NCI-H128 (cell line): ENCODE results near the gene MYH9.
"Not testable (repeated sequence)": the region's sequence is repeated elsewhere in the genome, so short reads cannot be mapped to it uniquely, and the experiment has no call there.

Experiments used
- DNase-seq: peaks from one replicate; lab custom pipeline; 2025; ENCODE audit not compliant: unreplicated experiment; lab: John Stamatoyannopoulos, UW

Gene MYH9

GRCh38 chr22:36296690-36297089, 91.1 kb downstream of the MYH9 start:
- DNase-seq: no peak

DNA sequence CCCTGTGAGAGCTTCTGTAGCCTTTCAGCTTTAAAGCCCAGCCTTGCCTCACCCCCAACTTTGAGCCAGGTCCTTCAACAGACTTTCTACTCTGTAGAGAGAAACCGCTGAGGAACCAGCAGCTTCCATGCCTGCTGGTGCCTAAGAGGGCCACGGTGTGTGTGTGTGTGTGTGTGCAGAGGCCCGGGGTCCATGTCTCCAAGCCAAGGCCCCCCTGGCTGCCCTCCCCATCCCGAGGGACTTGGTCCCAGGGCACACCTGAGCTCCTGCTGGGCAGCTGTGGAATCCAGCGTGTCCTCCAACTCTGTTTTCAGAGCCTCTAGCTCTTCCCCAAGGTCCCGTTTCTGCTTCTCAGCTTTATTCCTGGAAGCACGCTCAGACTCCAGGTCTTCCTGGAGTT, 92.5 kb downstream of the MYH9 start:
- DNase-seq: no peak

DNA sequence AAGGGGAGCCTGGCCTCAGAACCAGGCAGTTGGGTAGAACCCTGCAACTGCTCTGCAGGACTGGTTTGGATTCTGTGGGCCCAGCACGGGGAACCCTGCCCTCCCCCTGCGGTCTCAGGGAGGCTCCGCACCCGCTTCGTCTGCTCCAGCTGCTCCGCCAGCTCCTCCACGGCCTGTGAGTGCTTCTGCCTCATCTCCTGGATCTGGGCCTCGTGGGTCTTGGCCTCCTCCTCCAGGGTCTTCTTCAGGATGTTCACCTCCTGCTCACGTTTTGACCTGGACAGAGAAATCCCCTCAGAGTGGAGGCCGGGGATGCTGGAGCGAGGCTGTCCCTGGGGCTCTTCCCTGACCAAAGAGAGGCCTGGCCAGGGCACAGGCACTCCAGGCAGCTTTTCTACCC, 93.0 kb downstream of the MYH9 start:
- DNase-seq: no peak

DNA sequence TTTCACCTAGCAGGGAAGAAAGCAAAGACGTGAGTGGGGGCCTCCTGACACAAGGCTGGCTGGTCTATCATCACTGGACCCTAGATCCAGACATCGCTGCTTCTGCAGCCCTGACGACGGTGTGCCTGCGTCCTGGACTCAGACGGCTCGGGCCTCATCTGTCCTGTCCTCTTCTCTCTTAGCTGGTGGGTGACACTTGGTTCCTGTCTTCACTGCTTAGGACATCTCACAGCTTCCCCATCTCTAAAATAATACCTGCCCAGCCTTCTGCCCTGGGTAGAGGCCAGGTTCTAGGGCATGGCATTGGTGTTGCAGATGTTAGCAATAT, 93.5 kb downstream of the MYH9 start:
- no peak for DNase-seq

DNA sequence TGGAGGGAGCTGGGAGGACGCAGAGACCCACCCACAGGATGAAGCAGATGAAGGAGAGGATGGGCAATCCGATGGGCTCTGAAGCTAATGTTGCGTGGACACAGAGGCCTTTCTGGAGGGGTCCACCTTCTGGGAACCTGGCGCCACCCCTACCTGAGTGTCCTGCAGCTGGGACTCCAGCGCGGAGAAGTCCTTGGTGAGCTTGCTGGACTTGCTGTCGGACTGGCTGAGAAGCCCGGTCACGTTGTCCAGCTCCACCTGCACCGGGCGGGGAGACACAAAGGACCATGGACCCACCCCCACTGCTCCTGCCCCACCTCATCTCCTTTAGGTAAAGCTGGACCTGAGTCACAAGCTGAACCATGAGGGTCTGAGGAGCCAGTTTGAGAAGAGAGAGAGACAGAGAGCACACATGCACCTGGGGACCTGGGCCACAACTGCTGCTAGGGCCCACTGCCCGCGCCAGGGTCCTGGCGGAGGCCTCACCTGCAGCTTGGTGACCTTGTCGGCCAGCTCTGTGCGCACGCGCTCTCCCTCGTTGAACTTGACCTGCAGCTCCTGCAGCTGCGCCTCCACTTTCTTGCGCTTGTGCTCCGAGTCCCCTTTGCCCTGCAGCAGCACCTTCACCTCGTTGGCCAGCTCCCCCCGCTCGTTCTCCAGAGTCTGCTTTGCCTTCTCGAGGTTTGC, 94.0 kb downstream of the MYH9 start:
- no peak for DNase-seq

- DNase-seq: no peak
Observed at GRCh38 chr22:36292823-36293530, 94.8 kb downstream of the MYH9 start.

DNA sequence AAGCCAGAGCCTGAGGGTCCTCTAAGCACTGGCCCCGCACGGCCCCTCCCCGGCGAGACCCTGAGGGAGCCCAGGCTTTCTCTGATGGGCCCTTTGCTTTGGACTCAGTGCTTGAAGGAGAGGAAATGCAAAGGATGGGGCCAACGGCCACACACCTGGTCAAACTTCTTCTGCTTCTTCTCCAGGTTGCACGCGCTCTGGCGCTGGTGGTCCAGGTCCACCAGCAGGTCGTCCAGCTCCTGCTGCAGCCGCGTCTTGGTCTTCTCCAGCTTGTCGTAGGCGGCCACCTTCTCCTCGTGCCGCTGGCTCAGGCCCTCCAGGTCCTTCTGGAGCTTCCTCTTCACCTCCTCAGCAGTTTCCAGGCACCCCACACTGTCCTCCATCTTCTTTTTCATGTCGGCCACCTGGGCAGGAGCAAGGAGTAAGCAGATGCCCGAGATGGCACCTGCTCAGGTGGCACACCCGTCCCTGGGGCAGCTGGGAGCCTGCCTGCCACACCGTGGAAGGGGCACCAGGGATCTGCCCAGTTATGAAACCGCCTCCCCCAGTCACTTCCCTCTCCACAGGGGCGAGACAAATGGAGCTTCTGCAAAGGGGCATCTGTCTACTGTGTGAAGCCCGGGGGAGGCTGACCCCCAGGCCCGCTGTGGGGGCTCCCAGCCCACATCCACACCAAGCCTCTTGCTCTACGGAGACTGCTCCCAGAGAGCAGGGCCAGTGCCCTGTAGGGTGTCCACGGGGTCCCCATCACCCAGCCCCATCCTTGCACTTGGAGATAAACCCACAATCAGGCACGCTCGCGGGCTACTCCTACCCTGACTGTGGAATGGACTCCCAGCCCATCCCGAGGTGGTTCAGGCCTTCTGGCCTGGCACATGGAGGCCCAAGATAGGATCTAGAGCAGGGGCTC, 95.7 kb downstream of the MYH9 start:
- no peak for DNase-seq

DNA sequence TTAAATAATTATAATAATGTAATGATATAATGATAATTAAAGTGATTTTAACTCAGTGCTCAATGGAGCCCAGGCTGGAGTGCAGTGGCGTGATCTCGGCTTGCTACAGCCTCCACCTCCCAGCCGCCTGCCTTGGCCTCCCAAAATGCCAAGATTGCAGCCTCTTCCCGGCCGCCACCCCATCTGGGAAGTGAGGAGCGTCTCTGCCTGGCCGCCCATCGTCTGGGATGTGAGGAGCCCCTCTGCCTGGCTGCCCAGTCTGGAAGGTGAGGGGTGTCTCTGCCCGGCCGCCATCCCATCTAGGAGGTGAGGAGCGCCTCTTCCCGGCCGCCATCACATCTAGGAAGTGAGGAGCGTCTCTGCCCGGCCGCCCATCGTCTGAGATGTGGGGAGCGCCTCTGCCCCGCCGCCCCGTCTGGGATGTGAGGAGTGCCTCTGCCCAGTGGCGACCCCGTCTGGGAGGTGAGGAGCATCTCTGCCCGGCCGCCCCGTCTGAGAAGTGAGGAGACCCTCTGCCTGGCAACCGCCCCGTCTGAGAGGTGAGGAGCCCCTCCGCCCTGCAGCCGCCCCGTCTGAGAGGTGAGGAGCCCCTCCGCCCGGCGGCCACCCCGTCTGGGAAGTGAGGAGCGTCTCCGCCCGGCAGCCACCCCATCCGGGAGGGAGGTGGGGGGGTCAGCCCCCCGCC, 97.2 kb downstream of the MYH9 start:
- DNase-seq: not testable (repeated sequence)

DNA sequence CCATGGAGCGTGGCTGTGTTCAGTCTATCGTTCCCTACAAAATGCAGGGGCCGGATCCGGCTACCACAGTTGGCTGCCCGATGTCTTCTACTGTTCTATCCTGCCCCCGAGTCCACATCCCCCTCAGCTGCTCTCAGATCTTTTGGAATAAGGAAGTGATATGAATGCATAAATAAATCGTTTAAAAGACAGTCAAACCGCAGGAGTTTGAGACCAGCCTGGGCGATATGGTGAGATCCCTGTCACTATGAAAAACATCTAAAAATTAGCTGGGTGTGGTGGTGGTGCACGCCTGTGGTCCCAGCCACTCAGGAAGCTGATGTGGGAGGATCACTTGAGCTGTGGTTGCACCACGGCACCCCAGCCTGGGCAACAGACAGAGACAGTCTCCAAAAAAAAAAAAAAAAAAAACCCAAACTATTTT, 97.8 kb downstream of the MYH9 start:
- DNase-seq: not testable (repeated sequence)

DNA sequence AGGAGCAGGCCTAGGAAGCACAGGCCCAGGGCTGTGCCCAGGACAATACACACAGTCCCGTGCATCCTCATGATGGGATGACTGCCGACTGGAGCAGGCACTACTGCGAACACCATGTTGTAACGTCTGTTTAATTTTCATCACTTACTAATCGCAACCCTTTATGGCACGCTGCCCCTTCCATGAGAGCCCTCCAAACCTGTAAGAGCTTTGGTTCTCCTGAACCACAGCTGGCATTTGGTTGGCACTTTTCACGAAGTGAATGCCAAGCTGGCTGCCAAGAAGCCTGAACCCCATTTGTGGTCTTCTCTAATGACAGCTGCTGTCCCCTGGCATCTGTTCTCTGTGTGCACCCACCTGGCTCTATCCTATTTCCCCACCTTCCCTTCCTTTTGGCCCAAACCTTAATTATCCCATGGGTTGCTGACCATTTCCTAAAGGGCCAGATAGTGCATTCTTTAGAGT, 98.3 kb downstream of the MYH9 start:
- no peak for DNase-seq

DNA sequence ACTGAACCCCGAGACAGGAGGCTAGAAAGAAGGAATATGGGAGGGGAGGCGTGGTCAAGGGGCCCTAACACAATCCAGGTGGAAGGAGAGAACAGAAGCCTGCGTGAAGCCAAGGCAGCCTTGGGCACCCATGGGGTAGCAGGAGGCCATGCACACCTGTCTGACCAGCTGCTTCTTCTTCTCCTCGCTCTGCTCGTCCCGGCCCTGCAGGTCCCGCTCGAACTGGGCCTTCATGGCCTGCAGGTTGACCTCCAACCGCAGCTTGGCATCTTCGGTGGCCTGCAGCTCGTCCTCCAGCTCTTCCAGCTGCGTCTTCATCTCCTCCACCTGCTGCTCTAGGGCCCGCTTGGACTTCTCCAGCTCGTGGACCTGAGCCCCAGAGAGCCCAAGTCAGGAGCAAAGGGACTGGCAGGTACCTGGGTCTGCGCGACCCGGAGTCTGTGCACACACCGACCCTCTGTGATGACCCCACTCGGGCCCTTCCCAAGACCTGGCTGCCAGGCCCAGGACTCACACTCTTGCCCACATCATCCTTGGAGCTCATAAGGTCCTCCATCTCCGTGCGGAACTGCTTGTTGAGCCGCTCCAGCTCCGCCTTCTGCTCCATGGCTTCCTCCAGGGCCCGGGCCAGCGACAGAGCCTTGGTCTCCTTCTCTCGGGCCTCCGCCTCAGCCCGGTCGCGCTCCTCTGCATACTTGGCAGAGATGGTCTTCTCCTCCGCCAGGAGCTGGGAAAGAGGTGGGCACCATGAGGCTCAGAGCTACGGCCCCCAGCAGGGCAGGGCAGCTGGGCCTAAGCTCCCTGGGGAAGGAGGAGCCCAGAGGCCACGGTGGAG, 99.0 kb downstream of the MYH9 start:
- DNase-seq: no peak

GRCh38 chr22:36287881-36288515, 99.8 kb downstream of the MYH9 start:
- no peak for DNase-seq

DNA sequence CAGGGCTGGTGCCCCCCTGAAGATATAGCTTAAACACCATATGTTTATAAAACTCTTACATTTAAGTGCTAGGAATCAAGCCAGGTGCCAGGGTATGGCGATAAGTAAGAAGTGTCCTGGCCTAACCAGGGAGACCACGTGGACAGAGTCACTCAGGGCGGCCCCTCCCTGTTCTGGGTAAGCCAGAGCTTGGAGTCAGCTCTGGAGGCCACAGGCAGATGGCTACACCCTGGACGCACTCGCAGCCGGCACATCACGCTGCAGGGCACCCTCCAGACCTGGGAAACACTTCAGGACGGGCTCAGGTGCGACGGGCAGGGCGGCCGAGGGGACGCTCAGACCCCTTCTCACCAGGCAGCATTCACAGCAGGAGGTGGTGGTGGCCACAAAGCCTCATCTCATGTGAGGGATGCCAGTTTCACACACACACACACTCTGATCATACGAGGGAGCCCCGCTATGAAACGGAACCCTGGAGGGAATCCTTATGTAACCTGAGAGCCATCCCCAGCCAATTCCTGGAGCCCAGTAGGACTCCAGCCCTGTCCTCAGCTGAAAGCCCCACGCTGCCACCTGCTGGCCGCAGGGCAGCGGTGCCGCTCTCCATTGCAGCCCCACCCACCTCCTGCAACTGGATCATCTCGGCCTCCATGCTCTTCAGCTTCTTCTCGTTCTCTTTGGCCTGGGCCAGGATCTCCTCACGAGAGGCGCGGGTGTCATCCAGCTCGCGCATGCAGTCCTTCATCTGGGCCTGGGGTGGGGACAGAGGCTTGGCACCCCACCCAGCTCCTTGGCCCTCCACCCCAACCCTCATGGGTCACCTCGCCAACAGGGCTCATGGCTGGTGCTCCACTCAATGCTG, 101.4 kb downstream of the MYH9 start:
- peak; percentile 26 for DNase-seq

GRCh38 chr22:36285545-36285944, 102.2 kb downstream of the MYH9 start:
- DNase-seq: no peak

DNA sequence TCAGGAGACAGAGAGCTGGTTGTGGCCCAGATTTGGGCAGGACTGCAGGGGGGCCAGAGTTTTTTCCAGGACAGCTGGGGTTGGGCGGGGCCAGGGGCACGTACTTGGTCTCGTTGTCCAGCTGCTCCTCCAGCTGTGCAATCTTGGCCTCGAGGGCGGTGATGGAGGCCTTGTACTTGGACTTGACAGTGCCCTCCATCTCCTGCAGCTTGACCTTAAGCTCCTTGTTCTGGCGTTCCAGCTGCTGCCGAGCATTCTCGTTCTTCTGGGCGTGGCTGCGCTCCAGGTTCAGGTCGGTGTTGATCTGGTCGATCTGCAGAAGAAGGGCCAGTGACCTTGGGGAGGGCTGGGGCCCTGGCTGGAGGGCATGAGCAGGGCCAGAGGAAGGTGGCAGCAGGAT, 102.8 kb downstream of the MYH9 start:
- DNase-seq: no peak

GRCh38 chr22:36284171-36284571, 103.6 kb downstream of the MYH9 start:
- DNase-seq: no peak

- DNase-seq: no peak
Observed at GRCh38 chr22:36282328-36282831, 105.4 kb downstream of the MYH9 start.

GRCh38 chr22:36281781-36282327, 105.9 kb downstream of the MYH9 start:
- no peak for DNase-seq
